CD14-positive monocyte (primary cell): ENCODE results near the gene UTP20. TPM values are rescaled to one million over a fixed set of nuclear protein-coding genes. Genes with fewer than 3 reads are reported as not detected.

ENCODE experiments used
- DNase-seq, 3 donors: peaks; one replicate each; pipeline ENCODE4 v3.0.0-alpha.2; 2011 to 2022
- H2AFZ ChIP-seq: 2 replicates; pipeline ENCODE4 v1.6.0; 2012; ENCODE audit warnings: mild to moderate bottlenecking, low read depth, low read length, inconsistent platforms; ENCODE audit not compliant: insufficient read depth, poor library complexity, severe bottlenecking
- H3K27ac ChIP-seq, 2 donors: 1 replicate in 1 of 2; 2 replicates in 1 of 2; pipeline ENCODE4 v1.5.1; 2012 to 2013; ENCODE audit warnings: low read length in 2 of 2, control low read depth in 1 of 2, inconsistent platforms in 1 of 2, low read depth in 1 of 2, mild to moderate bottlenecking in 1 of 2
- H3K27me3 ChIP-seq, 2 donors: one replicate each; pipeline versions ENCODE4 v1.6.0 to v1.6.1; 2011 to 2013; ENCODE audit warnings: low read length in 2 of 2; ENCODE audit not compliant: control insufficient read depth in 2 of 2, insufficient read depth in 2 of 2
- H3K36me3 ChIP-seq, 2 donors: replicated peaks in 1 of 2; 1 replicate in 1 of 2; 2 replicates in 1 of 2; pipeline versions ENCODE4 v1.5.1 to v1.6.1; 2012 to 2013; ENCODE audit warnings: low read length in 2 of 2, control low read depth in 1 of 2, inconsistent platforms in 1 of 2, mild to moderate bottlenecking in 1 of 2; ENCODE audit not compliant: insufficient read depth in 2 of 2, control insufficient read depth in 1 of 2
- H3K4me1 ChIP-seq, 2 donors: 1 replicate in 1 of 2; 2 replicates in 1 of 2; pipeline versions ENCODE4 v1.5.1 to v1.6.1; 2012 to 2013; ENCODE audit warnings: low read length in 2 of 2, control low read depth in 1 of 2, inconsistent platforms in 1 of 2, mild to moderate bottlenecking in 1 of 2, moderate library complexity in 1 of 2; ENCODE audit not compliant: insufficient read depth in 2 of 2, control insufficient read depth in 1 of 2
- H3K4me2 ChIP-seq: replicated peaks from 2 replicates; pipeline ENCODE3; 2012; ENCODE audit warnings: low read length, moderate library complexity, mild to moderate bottlenecking; ENCODE audit not compliant: poor library complexity, severe bottlenecking; ENCODE audit errors: extremely low read depth
- H3K4me3 ChIP-seq, 3 experiments: fragments of 200-600 bp in 1 of 3; sonication (generic) in 1 of 3; replicated peaks in 1 of 3; 1 replicate in 2 of 3; 2 replicates in 1 of 3; pipeline ENCODE4 v1.5.1; 2011 to 2013; ENCODE audit warnings: low read length in 3 of 3, mild to moderate bottlenecking in 3 of 3, control low read depth in 2 of 3, low read depth in 2 of 3, inconsistent platforms in 1 of 3, moderate library complexity in 1 of 3
- H3K79me2 ChIP-seq: 2 replicates; pipeline ENCODE4 v1.6.0; 2012; ENCODE audit warnings: mild to moderate bottlenecking, control low read depth, inconsistent platforms, low read length, moderate library complexity; ENCODE audit not compliant: insufficient read depth
- H3K9ac ChIP-seq: 2 replicates; pipeline ENCODE4 v1.6.0; 2017; ENCODE audit warnings: low read length, mild to moderate bottlenecking; ENCODE audit not compliant: insufficient read depth, poor library complexity, severe bottlenecking
- H3K9me3 ChIP-seq, 2 donors: replicated peaks in 1 of 2; 1 replicate in 1 of 2; 2 replicates in 1 of 2; pipeline versions ENCODE4 v1.5.1 to v1.6.1; 2012 to 2013; ENCODE audit warnings: low read length in 2 of 2, control low read depth in 1 of 2; ENCODE audit not compliant: control insufficient read depth in 1 of 2, insufficient read depth in 1 of 2
- H4K20me1 ChIP-seq: 2 replicates; pipeline ENCODE4 v1.6.0; 2012; ENCODE audit warnings: mild to moderate bottlenecking, low read length, control low read depth, moderate library complexity; ENCODE audit not compliant: insufficient read depth
- H3K27ac Mint-ChIP-seq, 7 donors: one replicate each; pipeline ENCODE4 v1.8.0; 2020; ENCODE audit warnings: mild to moderate bottlenecking in 7 of 7, mixed read lengths in 7 of 7, moderate library complexity in 6 of 7, inconsistent platforms in 2 of 7
- H3K27me3 Mint-ChIP-seq, 3 donors: one replicate each; pipeline ENCODE4 v1.8.0; 2021 to 2022; ENCODE audit warnings: low read depth in 3 of 3, mild to moderate bottlenecking in 3 of 3, mixed read lengths in 3 of 3, moderate library complexity in 3 of 3, inconsistent platforms in 1 of 3
- H3K36me3 Mint-ChIP-seq, 2 donors: one replicate each; pipeline ENCODE4 v1.8.0; 2020; ENCODE audit warnings: mixed read lengths in 2 of 2, inconsistent platforms in 1 of 2, mild to moderate bottlenecking in 1 of 2
- H3K4me1 Mint-ChIP-seq: one replicate; pipeline ENCODE4 v1.8.0; 2020; ENCODE audit warnings: mild to moderate bottlenecking, mixed read lengths
- H3K4me3 Mint-ChIP-seq, 2 donors: one replicate each; pipeline ENCODE4 v1.8.0; 2020; ENCODE audit warnings: mild to moderate bottlenecking in 2 of 2, mixed read lengths in 2 of 2, moderate library complexity in 1 of 2
- H3K9me3 Mint-ChIP-seq, 7 donors: one replicate each; pipeline ENCODE4 v1.8.0; 2020 to 2022; ENCODE audit warnings: mixed read lengths in 7 of 7, mild to moderate bottlenecking in 6 of 7, moderate library complexity in 6 of 7, inconsistent platforms in 2 of 7
- intact Hi-C, 2 donors: fragments of 100-400 bp; cut with micrococcal nuclease; formaldehyde crosslinking; loops; one replicate each; pipeline versions ENCODE4 v1.15.0 to v1.15.1; 2023
- polyA plus RNA-seq, 3 donors: library from polyadenylated mRNA; depleted of rRNA in 1 of 3; unstranded in 2 of 3; stranded (reverse) in 1 of 3; fragments of 300-500 nt in 2 of 3; fragments of >200 nt in 1 of 3; fragmentation: Illumina TruSeq in 2 of 3; gene quantifications; 1 replicate in 2 of 3; 2 replicates in 1 of 3; pipeline ENCODE4 v1.2.3, GENCODE V29; 2012 to 2021
- small RNA-seq: library from RNA; depleted of rRNA; stranded (forward); fragments of <200 nt; gene quantifications from one replicate; pipeline ENCODE3, GENCODE V24; 2012; ENCODE audit warnings: low read depth; ENCODE audit not compliant: insufficient read length
- TF ChIP-seq, protein P1 (sequence below): fragments of 200-600 bp; IDR thresholded peaks from one replicate; pipeline ENCODE4 v1.8.0; 2022; ENCODE audit warnings: antibody characterized with exemption, mild to moderate bottlenecking

The UTP20 gene
- polyA plus RNA-seq, 3 donors = 0.46 to 1.6 (median 1.2) TPM

DNA sequence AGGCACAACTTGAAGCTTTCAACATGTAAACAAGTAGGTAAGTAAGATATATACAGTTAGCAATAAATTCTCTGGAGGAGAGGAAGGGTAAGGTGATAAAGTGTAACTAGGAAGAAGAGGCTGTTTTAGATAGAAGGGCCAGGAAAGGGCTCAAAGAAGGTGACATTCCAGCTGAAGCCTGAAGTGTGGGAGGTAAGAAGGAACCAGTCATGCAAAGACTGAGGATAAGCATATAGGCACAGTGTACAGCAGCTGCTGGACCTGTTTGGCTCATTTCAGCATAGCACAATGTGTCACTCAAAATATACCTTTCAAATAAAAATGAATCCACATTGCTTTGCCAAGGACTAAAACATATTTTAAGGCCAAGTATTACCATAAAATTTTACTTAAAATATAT lies 156.2 kb downstream of the UTP20 start:
- TF ChIP-seq, protein P1, sequence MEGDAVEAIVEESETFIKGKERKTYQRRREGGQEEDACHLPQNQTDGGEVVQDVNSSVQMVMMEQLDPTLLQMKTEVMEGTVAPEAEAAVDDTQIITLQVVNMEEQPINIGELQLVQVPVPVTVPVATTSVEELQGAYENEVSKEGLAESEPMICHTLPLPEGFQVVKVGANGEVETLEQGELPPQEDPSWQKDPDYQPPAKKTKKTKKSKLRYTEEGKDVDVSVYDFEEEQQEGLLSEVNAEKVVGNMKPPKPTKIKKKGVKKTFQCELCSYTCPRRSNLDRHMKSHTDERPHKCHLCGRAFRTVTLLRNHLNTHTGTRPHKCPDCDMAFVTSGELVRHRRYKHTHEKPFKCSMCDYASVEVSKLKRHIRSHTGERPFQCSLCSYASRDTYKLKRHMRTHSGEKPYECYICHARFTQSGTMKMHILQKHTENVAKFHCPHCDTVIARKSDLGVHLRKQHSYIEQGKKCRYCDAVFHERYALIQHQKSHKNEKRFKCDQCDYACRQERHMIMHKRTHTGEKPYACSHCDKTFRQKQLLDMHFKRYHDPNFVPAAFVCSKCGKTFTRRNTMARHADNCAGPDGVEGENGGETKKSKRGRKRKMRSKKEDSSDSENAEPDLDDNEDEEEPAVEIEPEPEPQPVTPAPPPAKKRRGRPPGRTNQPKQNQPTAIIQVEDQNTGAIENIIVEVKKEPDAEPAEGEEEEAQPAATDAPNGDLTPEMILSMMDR = no peak
- no peaks in the 10 kb centered on the region for H3K9me3 ChIP-seq
- no peak for DNase-seq
- H4K20me1 ChIP-seq = no peaks in the 10 kb centered on the region
- Mint-ChIP-seq H3K27me3 (peaks cover 0 to 2% (median 1%) of the 10 kb centered on the region in 3 donors), H3K4me1 (peaks cover 19% of the 10 kb centered on the region), H3K36me3 (no peaks in the 10 kb centered on the region), H3K27ac (no peak overlapping the region), H3K9me3 (peaks cover 0 to 2% (median 0%) of the 10 kb centered on the region in 7 donors), H3K4me3 (no peak overlapping the region)
- intact Hi-C loops = no loop called here
- no peak overlapping the region for H3K9ac ChIP-seq
- H2AFZ ChIP-seq = no peak overlapping the region
- peaks cover 25 to 26% of the 10 kb centered on the region in 2 donors for H3K4me1 ChIP-seq
- H3K27ac ChIP-seq = no peak overlapping the region
- H3K27me3 ChIP-seq = no peaks in the 10 kb centered on the region
- no peak overlapping the region for H3K4me3 ChIP-seq
- H3K36me3 ChIP-seq = no peaks in the 10 kb centered on the region
- no peaks in the 10 kb centered on the region for H3K79me2 ChIP-seq
- H3K4me2 ChIP-seq = no peak overlapping the region

Small RNA genes lying within 50 kb of the gene (small RNA-seq; reads per million reads assigned to genes)
- not detected for gene RNU6-1068P
- gene RPS27P23 = not detected

Other genes with a start within 250 kb of the UTP20 start
- gene SLC5A8, start 69.9 kb upstream of the UTP20 start, polyA plus RNA-seq = not detected
- gene ARL1, start 127.7 kb downstream of the UTP20 start, polyA plus RNA-seq = 10 to 100 TPM; 14.7 to 34.8 (median 27.3) TPM
- under 1 TPM in 1 of 3 donors, not detected in 2; 0.13 TPM for gene SPIC, start 195.2 kb downstream of the UTP20 start, polyA plus RNA-seq